Mesenteric fat pad (tissue), 1 donor: ENCODE measurements around the gene STK4. TPM values are rescaled to one million over a fixed set of nuclear protein-coding genes. Genes with fewer than 3 reads are reported as not detected.

Source experiments
- DNase-seq: peaks from one replicate; pipeline ENCODE4 v3.0.0-alpha.2; 2020; ENCODE audit warnings: low spot score
- total RNA-seq: library from RNA; stranded (reverse); fragmentation: NEBNext Ultra II Directional; extraction: Animal tissue kit (Norgen Biotek cat#: 25700); gene quantifications from one replicate; pipeline ENCODE4 v1.2.1, GENCODE V29; 2021
- donor health status: DM: yes; HTN: yes; CAD: no.

The STK4 gene
- total RNA-seq, 1 donor from 2014 or later = 34.4 TPM

GRCh38 chr20:45082468-45082867 lies 116.2 kb downstream of the STK4 start:
- no peak for DNase-seq

- no peak for DNase-seq
Measured at GRCh38 chr20:45083127-45083526, 116.8 kb downstream of the STK4 start.

GRCh38 chr20:45085289-45085688 lies 119.0 kb downstream of the STK4 start:
- no peak for DNase-seq

GRCh38 chr20:45085867-45086266 lies 119.6 kb downstream of the STK4 start:
- DNase-seq = no peak

- no peak for DNase-seq
Measured at GRCh38 chr20:45087097-45087790, 120.9 kb downstream of the STK4 start.

GRCh38 chr20:45087814-45088213 lies 121.5 kb downstream of the STK4 start:
- no peak for DNase-seq

GRCh38 chr20:45088247-45088646 lies 121.9 kb downstream of the STK4 start:
- DNase-seq = no peak

- DNase-seq = no peak
Measured at GRCh38 chr20:45090481-45090880, 124.2 kb downstream of the STK4 start.

GRCh38 chr20:45091366-45091765 lies 125.1 kb downstream of the STK4 start:
- no peak for DNase-seq

GRCh38 chr20:45092898-45093297 lies 126.6 kb downstream of the STK4 start:
- no peak for DNase-seq

- DNase-seq = no peak
Measured at GRCh38 chr20:45094201-45094600, 127.9 kb downstream of the STK4 start.

- no peak for DNase-seq
Measured at GRCh38 chr20:45094864-45095574, 128.7 kb downstream of the STK4 start.

- DNase-seq = no peak
Measured at GRCh38 chr20:45095805-45096238, 129.5 kb downstream of the STK4 start.

- no peak for DNase-seq
Measured at GRCh38 chr20:45096781-45097180, 130.5 kb downstream of the STK4 start.

- DNase-seq = no peak
Measured at GRCh38 chr20:45097485-45098102, 131.3 kb downstream of the STK4 start.

GRCh38 chr20:45098103-45098773 lies 131.9 kb downstream of the STK4 start:
- no peak for DNase-seq

GRCh38 chr20:45100563-45101245 lies 134.4 kb downstream of the STK4 start, which contains the start of gene KCNS1:
Gene KCNS1, minus strand, starts transcription at chr20:45101127. Its CDS starts 1,891 bp downstream, at chr20:45099236.
- DNase-seq = no peak

- no peak for DNase-seq
Measured at GRCh38 chr20:45101333-45101850, 135.1 kb downstream of the STK4 start.

- DNase-seq = no peak
Measured at GRCh38 chr20:45103072-45103471, 136.8 kb downstream of the STK4 start.

GRCh38 chr20:45104786-45105185 lies 138.5 kb downstream of the STK4 start:
- no peak for DNase-seq

- no peak for DNase-seq
Measured at GRCh38 chr20:45105317-45105716, 139.0 kb downstream of the STK4 start.
